ENCODE measurements around the gene AAK1.
"Not testable (repeated sequence)": the region's sequence is repeated elsewhere in the genome, so short reads cannot be mapped to it uniquely, and the experiment has no call there.

AAK1 gene

GRCh38 chr2:69429491-69430183 is 213.9 kb downstream of the AAK1 start:
- DNase-seq: no peak
- H3K27ac ChIP-seq: no peak overlapping the region
- no peak overlapping the region for H3K4me3 ChIP-seq (ENCODE audit: low read depth, low read length)
- no peak for TF ChIP-seq CTCF (IDR thresholded peaks at IDR 0.05; ENCODE audit: low read depth, low read length, missing control alignments)
- H3K27me3 ChIP-seq (replicated peaks): no peaks in the 10 kb centered on the region
- in situ Hi-C loops (cut with HindIII; ENCODE audit: low pct_ligation_motif_present, low sequenced_read_pairs): no loop called here
- H3K36me3 ChIP-seq (replicated peaks): peaks cover 6% of the 10 kb centered on the region

- no peak overlapping the region for H3K27ac ChIP-seq
- H3K4me3 ChIP-seq (ENCODE audit: low read depth, low read length): no peak overlapping the region
- DNase-seq: no peak
- no peak for TF ChIP-seq CTCF (IDR thresholded peaks at IDR 0.05; ENCODE audit: low read depth, low read length, missing control alignments)
- H3K36me3 ChIP-seq (replicated peaks): peaks cover 6% of the 10 kb centered on the region
- H3K27me3 ChIP-seq (replicated peaks): no peaks in the 10 kb centered on the region
- in situ Hi-C loops (cut with HindIII; ENCODE audit: low pct_ligation_motif_present, low sequenced_read_pairs): no loop called here
These were observed 214.6 kb downstream of the AAK1 start for GRCh38 chr2:69428981-69429380.

- in situ Hi-C loops (cut with HindIII; ENCODE audit: low pct_ligation_motif_present, low sequenced_read_pairs): no loop called here
- DNase-seq: no peak
- Histone ChIP-seq H3K27ac (no peak overlapping the region), H3K27me3 (replicated peaks) (no peaks in the 10 kb centered on the region), H3K4me3 (ENCODE audit: low read depth, low read length) (no peak overlapping the region), H3K36me3 (replicated peaks) (peaks cover 9% of the 10 kb centered on the region)
- no peak for TF ChIP-seq CTCF (IDR thresholded peaks at IDR 0.05; ENCODE audit: low read depth, low read length, missing control alignments)
These were observed 219.1 kb downstream of the AAK1 start for GRCh38 chr2:69424419-69424818.

GRCh38 chr2:69422198-69422597 is 221.3 kb downstream of the AAK1 start:
- no peak for TF ChIP-seq CTCF (IDR thresholded peaks at IDR 0.05; ENCODE audit: low read depth, low read length, missing control alignments)
- no peaks in the 10 kb centered on the region for H3K27me3 ChIP-seq (replicated peaks)
- H3K27ac ChIP-seq: no peak overlapping the region
- H3K36me3 ChIP-seq (replicated peaks): peaks cover 19% of the 10 kb centered on the region
- no peak overlapping the region for H3K4me3 ChIP-seq (ENCODE audit: low read depth, low read length)
- in situ Hi-C loops (cut with HindIII; ENCODE audit: low pct_ligation_motif_present, low sequenced_read_pairs): no loop called here
- no peak for DNase-seq

GRCh38 chr2:69419111-69419510 is 224.4 kb downstream of the AAK1 start:
- H3K27ac ChIP-seq; in situ Hi-C loops (cut with HindIII; ENCODE audit: low pct_ligation_motif_present, low sequenced_read_pairs); H3K27me3 ChIP-seq (replicated peaks); DNase-seq; H3K4me3 ChIP-seq (ENCODE audit: low read depth, low read length): not testable (repeated sequence)
- peaks cover 13% of the 10 kb centered on the region for H3K36me3 ChIP-seq (replicated peaks)

- Histone ChIP-seq H3K4me3 (ENCODE audit: low read depth, low read length) (no peak overlapping the region), H3K27ac (no peak overlapping the region), H3K27me3 (replicated peaks) (no peaks in the 10 kb centered on the region), H3K36me3 (replicated peaks) (peaks cover 9% of the 10 kb centered on the region)
- no peak for TF ChIP-seq CTCF (IDR thresholded peaks at IDR 0.05; ENCODE audit: low read depth, low read length, missing control alignments)
- in situ Hi-C loops (cut with HindIII; ENCODE audit: low pct_ligation_motif_present, low sequenced_read_pairs): no loop called here
- DNase-seq: no peak
These were observed 227.4 kb downstream of the AAK1 start for GRCh38 chr2:69416147-69416546.
